Nephron progenitor cell (in vitro differentiated cells): ENCODE results near the gene TPR.
A peak's percentile ranks its signal among the peaks of the same experiment; 100 is the strongest.

Source experiments
- DNase-seq: peaks from one replicate; pipeline ENCODE4 v3.0.0; 2021
- H3K27ac Mint-ChIP-seq: 2 replicates; pipeline ENCODE4 v1.8.0; 2021; ENCODE audit warnings: mild to moderate bottlenecking, moderate library complexity, mixed read lengths
- H3K27me3 Mint-ChIP-seq: 2 replicates; pipeline ENCODE4 v1.8.0; 2021; ENCODE audit warnings: mild to moderate bottlenecking, low read depth, mixed read lengths; ENCODE audit not compliant: poor library complexity
- H3K36me3 Mint-ChIP-seq: 2 replicates; pipeline ENCODE4 v1.8.0; 2021; ENCODE audit warnings: low read depth, mixed read lengths
- H3K4me1 Mint-ChIP-seq: 2 replicates; pipeline ENCODE4 v1.8.0; 2021; ENCODE audit warnings: mixed read lengths
- H3K4me3 Mint-ChIP-seq: 2 replicates; pipeline ENCODE4 v1.8.0; 2021; ENCODE audit warnings: mild to moderate bottlenecking, moderate library complexity, mixed read lengths
- H3K9me3 Mint-ChIP-seq: 2 replicates; pipeline ENCODE4 v1.8.0; 2021; ENCODE audit warnings: mild to moderate bottlenecking, moderate library complexity, mixed read lengths
- CTCF ChIP-seq: fragments of 200-600 bp; sonication (generic); IDR thresholded peaks from 2 replicates; pipeline ENCODE4 v1.5.0; 2021; ENCODE audit warnings: antibody characterized with exemption

Gene TPR

GRCh38 chr1:186337554-186337953 lies 37.5 kb downstream of the TPR start:
- no peaks in the 10 kb centered on the region for H3K9me3 Mint-ChIP-seq
- no peak for DNase-seq
- no peaks in the 10 kb centered on the region for H3K27me3 Mint-ChIP-seq
- H3K27ac Mint-ChIP-seq: no peak overlapping the region
- no peak for TF ChIP-seq CTCF
- H3K4me3 Mint-ChIP-seq: no peak overlapping the region
- H3K36me3 Mint-ChIP-seq: peaks cover 65% of the 10 kb centered on the region
- no peaks in the 10 kb centered on the region for H3K4me1 Mint-ChIP-seq

GRCh38 chr1:186330758-186331157 lies 44.3 kb downstream of the TPR start:
- Mint-ChIP-seq H3K9me3 (no peaks in the 10 kb centered on the region), H3K27ac (no peak overlapping the region), H3K36me3 (peaks cover 55% of the 10 kb centered on the region), H3K4me3 (no peak overlapping the region), H3K27me3 (no peaks in the 10 kb centered on the region), H3K4me1 (no peaks in the 10 kb centered on the region)
- peak; percentile 44 for TF ChIP-seq CTCF
- no peak for DNase-seq

DNA sequence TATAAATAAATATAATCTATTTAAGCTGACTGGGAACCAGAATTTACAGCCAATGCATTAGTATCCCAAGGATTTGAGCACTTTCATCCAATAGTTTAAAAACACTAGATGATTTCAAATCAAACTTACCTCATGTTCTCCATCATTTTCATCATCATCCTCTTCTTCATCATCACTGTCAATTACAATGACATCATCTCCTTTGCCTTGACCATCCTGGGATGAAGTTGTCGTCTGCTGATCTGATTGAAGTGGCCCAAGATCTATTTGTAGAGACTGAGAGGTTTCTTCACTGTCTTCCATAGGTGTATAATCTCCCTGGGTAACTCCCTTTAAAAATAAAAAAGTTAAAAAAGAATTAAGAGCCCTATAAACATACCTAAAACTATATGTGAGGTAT lies 47.7 kb downstream of the TPR start:
- no peaks in the 10 kb centered on the region for H3K9me3 Mint-ChIP-seq
- DNase-seq: no peak
- no peak overlapping the region for H3K27ac Mint-ChIP-seq
- H3K27me3 Mint-ChIP-seq: no peaks in the 10 kb centered on the region
- peaks cover 54% of the 10 kb centered on the region for H3K36me3 Mint-ChIP-seq
- H3K4me1 Mint-ChIP-seq: no peaks in the 10 kb centered on the region
- TF ChIP-seq CTCF: no peak
- H3K4me3 Mint-ChIP-seq: no peak overlapping the region

GRCh38 chr1:186326009-186326408 lies 49.0 kb downstream of the TPR start:
- no peak overlapping the region for H3K27ac Mint-ChIP-seq
- DNase-seq: no peak
- H3K27me3 Mint-ChIP-seq: no peaks in the 10 kb centered on the region
- H3K9me3 Mint-ChIP-seq: no peaks in the 10 kb centered on the region
- H3K36me3 Mint-ChIP-seq: peaks cover 63% of the 10 kb centered on the region
- no peaks in the 10 kb centered on the region for H3K4me1 Mint-ChIP-seq
- no peak for TF ChIP-seq CTCF
- H3K4me3 Mint-ChIP-seq: no peak overlapping the region

DNA sequence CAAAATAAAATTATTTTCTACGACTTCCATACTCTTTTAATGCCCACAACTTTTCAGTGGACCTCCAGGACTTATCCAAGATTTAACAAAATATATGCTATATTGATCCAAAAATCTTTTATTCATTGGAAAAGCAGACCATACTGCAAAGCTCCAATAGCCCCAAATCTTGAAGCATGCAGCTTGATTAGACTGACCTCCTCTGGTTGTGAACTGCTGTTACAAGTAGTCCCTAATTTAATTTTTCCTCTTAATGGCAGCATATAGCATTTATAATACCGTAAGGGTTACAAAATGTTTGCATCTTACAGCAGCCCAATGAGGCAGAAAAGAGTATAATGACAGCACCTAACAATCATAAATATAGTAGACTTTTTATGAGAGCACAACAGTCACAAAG lies 49.8 kb downstream of the TPR start:
- peak; percentile 20 for TF ChIP-seq CTCF
- no peak overlapping the region for H3K4me3 Mint-ChIP-seq
- no peaks in the 10 kb centered on the region for H3K4me1 Mint-ChIP-seq
- H3K27ac Mint-ChIP-seq: no peak overlapping the region
- H3K36me3 Mint-ChIP-seq: peaks cover 64% of the 10 kb centered on the region
- no peak for DNase-seq
- H3K27me3 Mint-ChIP-seq: no peaks in the 10 kb centered on the region
- no peaks in the 10 kb centered on the region for H3K9me3 Mint-ChIP-seq

DNA sequence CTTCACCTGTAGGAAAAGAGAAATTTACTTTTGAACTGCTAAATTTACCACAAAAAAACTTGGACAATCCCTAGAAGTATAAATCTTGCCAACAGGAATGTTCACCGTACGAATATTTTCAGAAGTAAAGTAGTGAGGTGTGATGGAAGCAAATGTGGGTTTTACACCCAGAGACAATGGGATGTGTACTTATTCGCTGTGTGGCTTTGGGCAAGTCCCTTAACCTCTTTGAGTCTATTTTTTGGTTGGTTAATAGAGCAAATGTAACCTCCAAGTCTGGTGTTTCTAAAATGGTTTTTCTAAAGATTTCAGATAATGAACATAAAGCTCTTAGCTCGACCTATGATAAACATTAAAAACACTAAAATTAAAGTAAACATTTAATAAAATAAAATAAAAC lies 51.2 kb downstream of the TPR start:
- Mint-ChIP-seq H3K27ac (no peak overlapping the region), H3K36me3 (peaks cover 73% of the 10 kb centered on the region), H3K27me3 (no peaks in the 10 kb centered on the region), H3K4me3 (no peak overlapping the region), H3K9me3 (no peaks in the 10 kb centered on the region), H3K4me1 (no peaks in the 10 kb centered on the region)
- TF ChIP-seq CTCF: no peak
- no peak for DNase-seq
